HEK293 (cell line): ENCODE results near the gene OAS2.

Experiments
- CTCF ChIP-seq: fragments of 450-650 bp; formaldehyde crosslinking; IDR thresholded peaks from 2 replicates; pipeline ENCODE4 v1.5.1; 2016; ENCODE audit warnings: missing biosample characterization, missing genetic modification characterization
- IKZF3 ChIP-seq: fragments of 450-650 bp; IDR thresholded peaks from 2 replicates; pipeline ENCODE4 v1.5.0; 2018; ENCODE audit warnings: missing biosample characterization, mild to moderate bottlenecking, missing genetic modification characterization, moderate library complexity
- OVOL3 ChIP-seq: fragments of 450-650 bp; formaldehyde crosslinking; IDR thresholded peaks from 2 replicates; pipeline ENCODE4 v1.5.1; 2016; ENCODE audit warnings: missing biosample characterization, missing genetic modification characterization
- REPIN1 ChIP-seq: fragments of 450-650 bp; formaldehyde crosslinking; IDR thresholded peaks from 2 replicates; pipeline ENCODE4 v1.5.1; 2017; ENCODE audit warnings: missing biosample characterization, missing genetic modification characterization, low read depth
- REST ChIP-seq: fragments of 450-650 bp; formaldehyde crosslinking; IDR thresholded peaks from 2 replicates; pipeline ENCODE4 v1.5.1; 2016; ENCODE audit warnings: missing biosample characterization, missing genetic modification characterization
- TCF7L2 ChIP-seq: IDR thresholded peaks from 2 replicates; pipeline ENCODE4 v1.6.1; 2011; ENCODE audit warnings: low read depth, mild to moderate bottlenecking, inconsistent platforms, low read length, moderate library complexity, borderline replicate concordance
- ZBTB11 ChIP-seq: fragments of 450-650 bp; formaldehyde crosslinking; conservative IDR thresholded peaks from 2 replicates; pipeline ENCODE4 v1.5.1; 2016; ENCODE audit warnings: low read depth, missing biosample characterization, missing genetic modification characterization
- ZBTB8A ChIP-seq: fragments of 450-650 bp; formaldehyde crosslinking; IDR thresholded peaks from 2 replicates; pipeline ENCODE4 v1.5.1; 2016; ENCODE audit warnings: missing biosample characterization, missing genetic modification characterization
- ZNF114 ChIP-seq: fragments of 450-650 bp; formaldehyde crosslinking; IDR thresholded peaks from 2 replicates; pipeline ENCODE4 v1.5.0; 2017; ENCODE audit warnings: missing biosample characterization, missing genetic modification characterization
- ZNF274 ChIP-seq, 2 experiments: fragments of 200-500 bp in 1 of 2; fragments of 450-650 bp in 1 of 2; sonication (Bioruptor generic) in 1 of 2; formaldehyde crosslinking in 1 of 2; IDR thresholded peaks; 2 replicates each; pipeline versions ENCODE4 v1.5.1 to v1.6.1; 2014 to 2016; ENCODE audit warnings: borderline replicate concordance in 1 of 2, inconsistent platforms in 1 of 2, low read length in 1 of 2, missing biosample characterization in 1 of 2, missing genetic modification characterization in 1 of 2
- ZNF292 ChIP-seq: fragments of 450-650 bp; formaldehyde crosslinking; IDR thresholded peaks from 2 replicates; pipeline ENCODE4 v1.5.1; 2016; ENCODE audit warnings: low read depth, missing biosample characterization, missing genetic modification characterization, borderline replicate concordance

GRCh38 chr12:113010701-113011100, 32.4 kb downstream of the OAS2 start:
- TF ChIP-seq OVOL3 (tag by site-specific recombination), result no peak
- no peak for TF ChIP-seq CTCF
- TF ChIP-seq ZNF274 (IDR thresholded peaks at IDR 0.05; ENCODE audit: low read length), result no peak
- no peak for TF ChIP-seq ZNF274 (tag by site-specific recombination; IDR thresholded peaks at IDR 0.05; ENCODE audit: borderline replicate concordance)
- TF ChIP-seq IKZF3 (tag by site-specific recombination), result no peak
- no peak for TF ChIP-seq ZBTB11
- TF ChIP-seq ZBTB8A (tag by site-specific recombination), result no peak
- TF ChIP-seq REPIN1, result no peak
- no peak for TF ChIP-seq ZNF292 (tag by site-specific recombination)
- TF ChIP-seq REST (tag by site-specific recombination), result no peak
- TF ChIP-seq ZNF114, result no peak
- TF ChIP-seq TCF7L2, result no peak
